H9 (cell line): ENCODE data around the gene ANKS1B. TPM values are rescaled to one million over a fixed set of nuclear protein-coding genes. Genes with fewer than 3 reads are reported as not detected.

Experiments
- DNase-seq: peaks from one replicate; pipeline ENCODE4 v3.0.0-alpha.2; 2017
- H2AFZ ChIP-seq: one replicate; pipeline ENCODE4 v1.6.1; 2013; ENCODE audit warnings: mild to moderate bottlenecking, low read length, control low read depth, moderate library complexity
- H2AK5ac ChIP-seq: 2 replicates; pipeline ENCODE4 v1.6.1; 2013; ENCODE audit warnings: low read length, control low read depth, mixed read lengths; ENCODE audit not compliant: insufficient read length
- H2BK120ac ChIP-seq: one replicate; pipeline ENCODE4 v1.6.1; 2013; ENCODE audit warnings: low read depth, mild to moderate bottlenecking, low read length, control low read depth, inconsistent platforms; ENCODE audit not compliant: poor library complexity, severe bottlenecking
- H2BK12ac ChIP-seq: 2 replicates; pipeline ENCODE4 v1.6.1; 2013; ENCODE audit warnings: low read length, control low read depth, mixed read lengths, low read depth; ENCODE audit not compliant: insufficient read length
- H2BK15ac ChIP-seq: 2 replicates; pipeline ENCODE4 v1.6.1; 2013; ENCODE audit warnings: low read depth, low read length, control low read depth
- H2BK20ac ChIP-seq: one replicate; pipeline ENCODE4 v1.6.1; 2013; ENCODE audit warnings: low read depth, mild to moderate bottlenecking, low read length, control low read depth, inconsistent platforms; ENCODE audit not compliant: poor library complexity, severe bottlenecking
- H2BK5ac ChIP-seq: 2 replicates; pipeline ENCODE4 v1.6.1; 2013; ENCODE audit warnings: low read length, control low read depth, mixed read lengths; ENCODE audit not compliant: insufficient read length
- H3K14ac ChIP-seq: 2 replicates; pipeline ENCODE4 v1.6.1; 2013; ENCODE audit warnings: low read length, control low read depth; ENCODE audit not compliant: insufficient read depth
- H3K18ac ChIP-seq: 2 replicates; pipeline ENCODE4 v1.6.1; 2013; ENCODE audit warnings: low read depth, mild to moderate bottlenecking, mixed read lengths, low read length, control low read depth; ENCODE audit not compliant: insufficient read length
- H3K23ac ChIP-seq: 2 replicates; pipeline ENCODE4 v1.6.1; 2013; ENCODE audit warnings: low read length, control low read depth, mixed read lengths, low read depth; ENCODE audit not compliant: insufficient read length
- H3K23me2 ChIP-seq: 2 replicates; pipeline ENCODE4 v1.6.1; 2013; ENCODE audit warnings: low read depth, mild to moderate bottlenecking, mixed read lengths, low read length, control low read depth; ENCODE audit not compliant: insufficient read length, poor library complexity, severe bottlenecking
- H3K27ac ChIP-seq: 2 replicates; pipeline ENCODE4 v1.5.1; 2013; ENCODE audit warnings: low read length, control low read depth, mixed read lengths, low read depth; ENCODE audit not compliant: insufficient read length
- H3K27me3 ChIP-seq: 2 replicates; pipeline ENCODE4 v1.6.1; 2013; ENCODE audit warnings: low read length, control low read depth, inconsistent platforms; ENCODE audit not compliant: insufficient read depth
- H3K4ac ChIP-seq: 2 replicates; pipeline ENCODE4 v1.6.1; 2013; ENCODE audit warnings: low read depth, mild to moderate bottlenecking, control low read depth, inconsistent platforms, low read length, moderate library complexity
- H3K4me1 ChIP-seq: 2 replicates; pipeline ENCODE4 v1.6.1; 2013; ENCODE audit warnings: low read length, control low read depth, inconsistent platforms; ENCODE audit not compliant: insufficient read depth
- H3K4me2 ChIP-seq: 2 replicates; pipeline ENCODE4 v1.6.1; 2013; ENCODE audit warnings: low read length, control low read depth, mixed read lengths; ENCODE audit not compliant: insufficient read length, insufficient read depth
- H3K56ac ChIP-seq: 2 replicates; pipeline ENCODE4 v1.6.1; 2013; ENCODE audit warnings: low read depth, mild to moderate bottlenecking, mixed read lengths, low read length, control low read depth; ENCODE audit not compliant: insufficient read length
- H3K79me1 ChIP-seq: 2 replicates; pipeline ENCODE4 v1.6.1; 2013; ENCODE audit warnings: low read depth, mild to moderate bottlenecking, moderate library complexity, low read length, control low read depth, inconsistent platforms; ENCODE audit not compliant: insufficient read depth, poor library complexity, severe bottlenecking
- H3K79me2 ChIP-seq: 2 replicates; pipeline ENCODE4 v1.6.1; 2013; ENCODE audit warnings: low read length, control low read depth, inconsistent platforms; ENCODE audit not compliant: insufficient read depth
- H3K9ac ChIP-seq: 2 replicates; pipeline ENCODE4 v1.6.1; 2013; ENCODE audit warnings: low read length, control low read depth, mixed read lengths; ENCODE audit not compliant: insufficient read length; ENCODE audit errors: extremely low read depth
- H3K9me3 ChIP-seq: one replicate; pipeline ENCODE4 v1.6.1; 2013; ENCODE audit warnings: low read depth, low read length, inconsistent platforms; ENCODE audit not compliant: control insufficient read depth
- H3T11ph ChIP-seq: one replicate; pipeline ENCODE4 v1.6.1; 2013; ENCODE audit warnings: mild to moderate bottlenecking, low read length, control low read depth, inconsistent platforms
- H4K20me1 ChIP-seq: one replicate; pipeline ENCODE4 v1.6.1; 2013; ENCODE audit not compliant: control insufficient read depth, insufficient read length, insufficient read depth
- H4K5ac ChIP-seq: 2 replicates; pipeline ENCODE4 v1.6.1; 2013; ENCODE audit warnings: low read depth, mild to moderate bottlenecking, mixed read lengths, low read length, control low read depth; ENCODE audit not compliant: insufficient read length
- H4K8ac ChIP-seq: replicated peaks from 2 replicates; pipeline ENCODE4 v1.6.1; 2013; ENCODE audit warnings: low read length, control low read depth, mixed read lengths, low read depth; ENCODE audit not compliant: insufficient read length
- H4K91ac ChIP-seq: 2 replicates; pipeline ENCODE4 v1.6.1; 2013; ENCODE audit warnings: low read depth, mild to moderate bottlenecking, moderate library complexity, mixed read lengths, low read length, control low read depth; ENCODE audit not compliant: insufficient read length
- H3K27ac Mint-ChIP-seq, 3 experiments: 2 replicates in 2 of 3; 3 replicates in 1 of 3; pipeline ENCODE4 v1.8.0; 2020 to 2021; ENCODE audit warnings: mixed read lengths in 3 of 3, mild to moderate bottlenecking in 1 of 3, moderate library complexity in 1 of 3
- H3K27me3 Mint-ChIP-seq: 2 replicates; pipeline ENCODE4 v1.8.0; 2021; ENCODE audit warnings: low read depth, mild to moderate bottlenecking, moderate library complexity, mixed read lengths
- H3K36me3 Mint-ChIP-seq, 3 experiments: 2 replicates in 2 of 3; 3 replicates in 1 of 3; pipeline ENCODE4 v1.8.0; 2020 to 2021; ENCODE audit warnings: low read depth in 3 of 3, mixed read lengths in 3 of 3; ENCODE audit not compliant: insufficient read depth in 1 of 3
- H3K4me1 Mint-ChIP-seq, 2 experiments: 2 replicates each; pipeline ENCODE4 v1.8.0; 2020; ENCODE audit warnings: mixed read lengths in 2 of 2
- H3K4me3 Mint-ChIP-seq, 2 experiments: 2 replicates in 1 of 2; 3 replicates in 1 of 2; pipeline ENCODE4 v1.8.0; 2020 to 2021; ENCODE audit warnings: mild to moderate bottlenecking in 2 of 2, mixed read lengths in 2 of 2, moderate library complexity in 1 of 2
- H3K9me3 Mint-ChIP-seq, 2 experiments: 2 replicates in 1 of 2; 3 replicates in 1 of 2; pipeline ENCODE4 v1.8.0; 2020; ENCODE audit warnings: mild to moderate bottlenecking in 2 of 2, mixed read lengths in 2 of 2, moderate library complexity in 1 of 2
- WGBS: extraction: QIAGEN DNeasy Blood & Tissue Kit; methylation state at CpG from one replicate; pipeline ENCODE4 v1.1.7; 2013; ENCODE audit warnings: missing lambda C conversion rate, low lambda C conversion rate, mixed read lengths; ENCODE audit not compliant: insufficient read length; ENCODE audit errors: extremely low coverage; 5-methylcytosine and 5-hydroxymethylcytosine counted together
- total RNA-seq: library from RNA; stranded (reverse); gene quantifications from 2 replicates; pipeline ENCODE4 v1.2.1, GENCODE V29; 2021
- TF ChIP-seq, protein P1 (sequence below): fragments of 200-600 bp; sonication (generic); conservative IDR thresholded peaks from 3 replicates; pipeline ENCODE4 v1.8.0; 2021; ENCODE audit warnings: antibody characterized with exemption, mild to moderate bottlenecking

ANKS1B gene
- total RNA-seq, 1 experiment from 2014 or later = 4.1 TPM

DNA sequence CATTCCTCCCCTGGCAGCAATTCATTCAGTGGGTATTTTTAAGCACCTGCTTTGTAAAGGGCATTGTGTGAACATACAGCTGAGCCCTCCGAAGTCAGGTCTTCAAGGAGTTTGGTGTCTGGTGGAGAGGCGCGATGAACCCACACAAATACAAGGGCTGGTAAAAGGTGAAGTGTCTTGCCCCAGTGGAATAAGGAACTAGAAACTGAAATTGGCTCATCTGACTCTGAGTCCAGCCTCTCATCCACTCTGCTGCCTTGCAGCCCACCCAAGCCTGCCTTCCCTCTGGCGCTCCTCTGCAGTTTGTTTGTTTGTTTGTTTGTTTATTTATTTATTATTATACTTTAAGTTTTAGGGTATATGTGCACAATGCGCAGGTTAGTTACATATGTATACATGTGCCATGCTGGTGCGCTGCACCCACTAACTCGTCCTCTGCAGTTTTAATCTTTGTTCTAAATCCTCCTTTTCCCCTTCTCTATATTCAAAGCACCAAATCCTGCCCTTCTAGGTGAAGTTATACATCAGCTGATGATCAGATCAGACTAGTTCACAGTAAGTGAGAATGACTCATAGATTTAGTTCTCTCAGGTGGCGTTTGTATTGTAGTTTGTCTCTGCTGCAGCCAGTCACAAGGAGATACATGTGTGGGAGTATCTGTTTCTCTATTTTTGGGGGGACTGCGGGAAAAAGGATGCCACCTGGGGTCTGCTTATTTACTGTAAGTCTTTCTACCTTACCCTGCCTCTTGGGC is 945.2 kb downstream of the ANKS1B start:
- DNase-seq = no peak
- Histone ChIP-seq H3K23ac (no peak overlapping the region), H2AFZ (no peak overlapping the region), H4K5ac (no peak overlapping the region), H3K4me2 (no peak overlapping the region), H2BK120ac (no peak overlapping the region), H3K18ac (no peak overlapping the region), H2BK20ac (no peak overlapping the region), H3K9ac (no peak overlapping the region), H2BK5ac (no peak overlapping the region), H2BK12ac (no peak overlapping the region), H2BK15ac (no peak overlapping the region), H2AK5ac (no peak overlapping the region), H3K9me3 (no peaks in the 10 kb centered on the region), H4K20me1 (no peaks in the 10 kb centered on the region), H3K14ac (no peak overlapping the region), H4K91ac (no peak overlapping the region), H3T11ph (no peak overlapping the region), H3K4ac (no peak overlapping the region), H3K56ac (no peak overlapping the region), H3K4me1 (no peaks in the 10 kb centered on the region), H3K79me1 (no peaks in the 10 kb centered on the region), H3K27ac (no peak overlapping the region), H3K79me2 (no peaks in the 10 kb centered on the region), H3K23me2 (no peaks in the 10 kb centered on the region), H4K8ac (no peak overlapping the region), H3K27me3 (no peaks in the 10 kb centered on the region)
- H3K27ac Mint-ChIP-seq = no peak overlapping the region
- no peaks in the 10 kb centered on the region for H3K9me3 Mint-ChIP-seq
- H3K4me1 Mint-ChIP-seq = peaks cover 4% of the 10 kb centered on the region in 2 experiments
- TF ChIP-seq, protein P1, sequence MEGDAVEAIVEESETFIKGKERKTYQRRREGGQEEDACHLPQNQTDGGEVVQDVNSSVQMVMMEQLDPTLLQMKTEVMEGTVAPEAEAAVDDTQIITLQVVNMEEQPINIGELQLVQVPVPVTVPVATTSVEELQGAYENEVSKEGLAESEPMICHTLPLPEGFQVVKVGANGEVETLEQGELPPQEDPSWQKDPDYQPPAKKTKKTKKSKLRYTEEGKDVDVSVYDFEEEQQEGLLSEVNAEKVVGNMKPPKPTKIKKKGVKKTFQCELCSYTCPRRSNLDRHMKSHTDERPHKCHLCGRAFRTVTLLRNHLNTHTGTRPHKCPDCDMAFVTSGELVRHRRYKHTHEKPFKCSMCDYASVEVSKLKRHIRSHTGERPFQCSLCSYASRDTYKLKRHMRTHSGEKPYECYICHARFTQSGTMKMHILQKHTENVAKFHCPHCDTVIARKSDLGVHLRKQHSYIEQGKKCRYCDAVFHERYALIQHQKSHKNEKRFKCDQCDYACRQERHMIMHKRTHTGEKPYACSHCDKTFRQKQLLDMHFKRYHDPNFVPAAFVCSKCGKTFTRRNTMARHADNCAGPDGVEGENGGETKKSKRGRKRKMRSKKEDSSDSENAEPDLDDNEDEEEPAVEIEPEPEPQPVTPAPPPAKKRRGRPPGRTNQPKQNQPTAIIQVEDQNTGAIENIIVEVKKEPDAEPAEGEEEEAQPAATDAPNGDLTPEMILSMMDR = no peak
- H3K4me3 Mint-ChIP-seq = no peak overlapping the region
- no CpG with 5 or more reads among the region's 9 CpGs for WGBS
- no peaks in the 10 kb centered on the region; the same call in 1 of the 2 replicates for H3K27me3 Mint-ChIP-seq
- no peaks in the 10 kb centered on the region for H3K36me3 Mint-ChIP-seq
